Neuronal stem cell (in vitro differentiated cells): Measurements from ENCODE around the gene DUSP7.

Experiments used
- DNase-seq: peaks from one replicate; pipeline ENCODE4 v3.0.0-alpha.2; 2013; ENCODE audit warnings: low spot score
- H2AFZ ChIP-seq: one replicate; pipeline ENCODE4 v1.6.1; 2013; ENCODE audit warnings: mild to moderate bottlenecking, low read length, inconsistent platforms
- H2AK5ac ChIP-seq: 2 replicates; pipeline ENCODE4 v1.6.1; 2013; ENCODE audit warnings: low read depth, mild to moderate bottlenecking, inconsistent platforms, low read length, moderate library complexity, mixed read lengths
- H2BK120ac ChIP-seq: 2 replicates; pipeline ENCODE4 v1.6.1; 2013; ENCODE audit warnings: low read depth, mild to moderate bottlenecking, inconsistent platforms, low read length, moderate library complexity, mixed read lengths
- H2BK12ac ChIP-seq: one replicate; pipeline ENCODE4 v1.6.1; 2013; ENCODE audit warnings: low read length, inconsistent platforms
- H2BK15ac ChIP-seq: 2 replicates; pipeline ENCODE4 v1.6.1; 2013; ENCODE audit warnings: mild to moderate bottlenecking, low read length, inconsistent platforms, mixed read lengths
- H2BK5ac ChIP-seq: one replicate; pipeline ENCODE4 v1.6.1; 2013; ENCODE audit warnings: inconsistent platforms, mild to moderate bottlenecking, low read length, moderate library complexity
- H3K14ac ChIP-seq: one replicate; pipeline ENCODE4 v1.6.1; 2013; ENCODE audit warnings: low read length, inconsistent platforms
- H3K18ac ChIP-seq: 2 replicates; pipeline ENCODE4 v1.6.1; 2013; ENCODE audit warnings: low read length, inconsistent platforms
- H3K23ac ChIP-seq: 2 replicates; pipeline ENCODE4 v1.6.1; 2013; ENCODE audit warnings: low read depth, mild to moderate bottlenecking, mixed read lengths, low read length, inconsistent platforms; ENCODE audit not compliant: poor library complexity
- H3K27ac ChIP-seq: replicated peaks from 3 replicates; pipeline ENCODE4 v1.5.1; 2013; ENCODE audit warnings: low read length, inconsistent platforms
- H3K27me3 ChIP-seq, 3 experiments: 2 replicates each; pipeline ENCODE4 v1.6.1; 2013; ENCODE audit warnings: low read length in 3 of 3, mild to moderate bottlenecking in 2 of 3, inconsistent platforms in 1 of 3, low read depth in 1 of 3, mixed read lengths in 1 of 3, moderate library complexity in 1 of 3; ENCODE audit not compliant: control insufficient read depth in 3 of 3, insufficient read depth in 3 of 3
- H3K36me3 ChIP-seq, 2 donors: replicated peaks in 1 of 2; 2 replicates each; pipeline ENCODE4 v1.6.1; 2013; ENCODE audit warnings: low read length in 2 of 2; ENCODE audit not compliant: control insufficient read depth in 2 of 2, insufficient read depth in 2 of 2
- H3K4ac ChIP-seq: 2 replicates; pipeline ENCODE4 v1.6.1; 2013; ENCODE audit warnings: inconsistent platforms, mild to moderate bottlenecking, low read length, moderate library complexity
- H3K4me1 ChIP-seq, 2 donors: 1 replicate in 1 of 2; 2 replicates in 1 of 2; pipeline ENCODE4 v1.6.1; 2013; ENCODE audit warnings: low read length in 2 of 2, low read depth in 1 of 2; ENCODE audit not compliant: control insufficient read depth in 2 of 2, insufficient read depth in 1 of 2
- H3K4me2 ChIP-seq: one replicate; pipeline ENCODE4 v1.6.1; 2013; ENCODE audit warnings: mild to moderate bottlenecking, low read length, inconsistent platforms; ENCODE audit not compliant: insufficient read depth, poor library complexity, severe bottlenecking
- H3K4me3 ChIP-seq, 2 donors: 2 replicates each; pipeline ENCODE4 v1.5.1; 2013; ENCODE audit warnings: low read length in 2 of 2, mild to moderate bottlenecking in 2 of 2, inconsistent platforms in 1 of 2, moderate library complexity in 1 of 2
- H3K79me1 ChIP-seq: one replicate; pipeline ENCODE4 v1.6.1; 2013; ENCODE audit warnings: low read depth, mild to moderate bottlenecking, inconsistent platforms, low read length, moderate library complexity
- H3K9ac ChIP-seq: one replicate; pipeline ENCODE4 v1.6.1; 2013; ENCODE audit warnings: mild to moderate bottlenecking, low read depth, low read length, inconsistent platforms; ENCODE audit not compliant: poor library complexity
- H3K9me3 ChIP-seq, 2 donors: replicated peaks in 1 of 2; 2 replicates each; pipeline versions ENCODE3 to v1.6.1; 2013; ENCODE audit warnings: low read length in 2 of 2, mild to moderate bottlenecking in 2 of 2, inconsistent platforms in 1 of 2, low read depth in 1 of 2, mixed read lengths in 1 of 2, moderate library complexity in 1 of 2; ENCODE audit not compliant: control insufficient read depth in 2 of 2, insufficient read depth in 1 of 2
- H4K8ac ChIP-seq: one replicate; pipeline ENCODE4 v1.6.1; 2013; ENCODE audit warnings: low read depth, mild to moderate bottlenecking, inconsistent platforms, low read length, moderate library complexity
- H4K91ac ChIP-seq: one replicate; pipeline ENCODE4 v1.6.1; 2013; ENCODE audit warnings: low read length, low read depth, mild to moderate bottlenecking, inconsistent platforms; ENCODE audit not compliant: poor library complexity
- WGBS, 2 donors: extraction: QIAGEN DNeasy Blood & Tissue Kit; methylation state at CpG; one replicate each; pipeline ENCODE4 v1.1.7; 2013; ENCODE audit warnings: missing lambda C conversion rate in 2 of 2, mixed read lengths in 1 of 2; ENCODE audit not compliant: insufficient read length in 2 of 2, insufficient replicate concordance in 1 of 2; ENCODE audit errors: extremely low coverage in 2 of 2; 5-methylcytosine and 5-hydroxymethylcytosine counted together

The DUSP7 gene

DNA sequence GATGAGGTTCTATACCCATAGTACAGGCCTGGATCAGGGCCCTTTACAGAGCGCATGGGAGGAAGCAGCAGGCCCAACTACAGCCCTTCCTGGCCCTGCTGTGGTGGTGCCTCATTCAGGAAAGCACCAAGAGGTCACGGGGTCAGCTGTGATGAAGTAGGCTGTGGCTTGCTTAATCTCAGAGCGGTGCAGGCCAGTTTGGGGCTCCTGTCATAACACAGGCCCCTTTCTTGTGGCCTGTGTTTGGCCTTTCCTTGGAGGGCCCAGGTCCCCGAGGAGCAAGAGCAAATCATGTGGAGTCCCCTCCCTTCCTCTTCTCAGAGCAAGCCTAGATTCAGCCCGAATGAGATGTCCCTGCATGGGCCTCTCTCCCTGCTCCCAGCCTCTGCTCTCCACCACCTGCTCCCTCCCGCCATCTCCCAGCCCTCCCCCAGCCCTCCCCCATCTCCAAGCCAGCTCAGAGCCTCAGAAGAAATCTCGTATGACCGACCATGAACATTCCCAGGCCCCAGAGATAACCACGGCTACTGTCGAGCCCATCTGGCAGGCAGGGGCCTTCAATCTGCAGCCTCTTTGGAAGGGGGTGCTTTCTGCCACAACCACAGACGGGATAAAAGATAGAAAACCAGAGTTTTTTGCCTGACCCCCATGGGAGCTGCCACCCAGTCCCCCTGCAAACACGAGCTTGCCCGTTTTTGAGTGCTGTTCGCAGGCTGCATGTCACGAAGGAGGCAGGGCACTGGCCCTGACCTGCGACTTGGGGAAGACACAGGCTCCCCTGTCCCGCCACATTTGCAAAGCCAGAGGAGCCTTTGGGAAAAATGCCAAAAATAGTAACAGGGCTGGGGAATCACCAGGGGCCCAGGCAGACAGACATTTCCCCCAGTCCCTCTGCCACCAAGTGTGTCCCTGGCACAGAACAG is 32.3 kb upstream of the DUSP7 start:
- Histone ChIP-seq H3K36me3 (peaks cover 3 to 9% of the 10 kb centered on the region in 2 donors), H3K4ac (no peak overlapping the region), H3K27ac (no peak overlapping the region), H3K9me3 (peaks cover 0 to 3% of the 10 kb centered on the region in 2 donors), H3K4me3 (no peak overlapping the region), H2AFZ (peak overlapping the region; percentile 36), H3K18ac (peak overlapping the region; percentile 73), H3K79me1 (peaks cover 2% of the 10 kb centered on the region), H3K23ac (peak overlapping the region; percentile 8), H2AK5ac (peak overlapping the region; percentile 77), H2BK5ac (no peak overlapping the region), H4K91ac (no peak overlapping the region), H2BK15ac (no peak overlapping the region), H2BK12ac (no peak overlapping the region), H3K4me2 (no peak overlapping the region), H3K9ac (no peak overlapping the region), H3K4me1 (peaks cover 31 to 38% of the 10 kb centered on the region in 2 donors), H4K8ac (no peak overlapping the region), H3K14ac (no peak overlapping the region), H2BK120ac (no peak overlapping the region), H3K27me3 (no peaks in the 10 kb centered on the region)
- no CpG with 5 or more reads among the region's 17 CpGs for WGBS, 2 donors
- DNase-seq, result peak; percentile 15

DNA sequence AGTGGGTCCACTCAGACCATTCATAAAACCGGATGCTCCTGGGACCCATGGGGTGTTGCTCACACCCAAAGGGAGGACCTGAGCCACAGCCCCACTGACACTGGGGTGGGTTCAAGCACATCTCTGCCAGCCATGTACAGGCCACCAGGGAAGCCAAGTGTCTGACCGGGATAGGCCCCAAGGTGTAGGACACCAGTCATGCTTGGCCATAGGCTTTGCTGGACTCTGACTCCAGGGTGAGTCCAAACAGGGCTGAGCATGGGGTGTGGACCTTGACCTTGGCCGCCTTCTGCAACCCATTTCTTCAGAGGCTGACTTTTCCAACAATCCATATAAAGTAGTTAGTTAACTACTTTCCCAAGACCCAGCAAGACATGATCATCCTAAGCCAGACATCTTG is 31.4 kb upstream of the DUSP7 start:
- no peak overlapping the region for H3K27ac ChIP-seq
- H3K9ac ChIP-seq, result no peak overlapping the region
- H3K18ac ChIP-seq, result no peak overlapping the region
- peaks cover 2% of the 10 kb centered on the region for H3K79me1 ChIP-seq
- H2BK5ac ChIP-seq, result no peak overlapping the region
- no peaks in the 10 kb centered on the region for H3K27me3 ChIP-seq
- H4K8ac ChIP-seq, result no peak overlapping the region
- H4K91ac ChIP-seq, result no peak overlapping the region
- H2BK120ac ChIP-seq, result no peak overlapping the region
- H2BK15ac ChIP-seq, result no peak overlapping the region
- no peak for DNase-seq
- no peak overlapping the region for H3K4ac ChIP-seq
- H2BK12ac ChIP-seq, result no peak overlapping the region
- peaks cover 31 to 38% of the 10 kb centered on the region in 2 donors for H3K4me1 ChIP-seq
- no peak overlapping the region for H3K23ac ChIP-seq
- no CpG with 5 or more reads among the region's 3 CpGs for WGBS, 2 donors
- H3K9me3 ChIP-seq, result peaks cover 0 to 3% of the 10 kb centered on the region in 2 donors
- H3K14ac ChIP-seq, result no peak overlapping the region
- no peak overlapping the region for H2AFZ ChIP-seq
- H3K4me3 ChIP-seq, result no peak overlapping the region
- H3K36me3 ChIP-seq, result peaks cover 0 to 3% of the 10 kb centered on the region in 2 donors
- H3K4me2 ChIP-seq, result no peak overlapping the region
- no peak overlapping the region for H2AK5ac ChIP-seq

DNA sequence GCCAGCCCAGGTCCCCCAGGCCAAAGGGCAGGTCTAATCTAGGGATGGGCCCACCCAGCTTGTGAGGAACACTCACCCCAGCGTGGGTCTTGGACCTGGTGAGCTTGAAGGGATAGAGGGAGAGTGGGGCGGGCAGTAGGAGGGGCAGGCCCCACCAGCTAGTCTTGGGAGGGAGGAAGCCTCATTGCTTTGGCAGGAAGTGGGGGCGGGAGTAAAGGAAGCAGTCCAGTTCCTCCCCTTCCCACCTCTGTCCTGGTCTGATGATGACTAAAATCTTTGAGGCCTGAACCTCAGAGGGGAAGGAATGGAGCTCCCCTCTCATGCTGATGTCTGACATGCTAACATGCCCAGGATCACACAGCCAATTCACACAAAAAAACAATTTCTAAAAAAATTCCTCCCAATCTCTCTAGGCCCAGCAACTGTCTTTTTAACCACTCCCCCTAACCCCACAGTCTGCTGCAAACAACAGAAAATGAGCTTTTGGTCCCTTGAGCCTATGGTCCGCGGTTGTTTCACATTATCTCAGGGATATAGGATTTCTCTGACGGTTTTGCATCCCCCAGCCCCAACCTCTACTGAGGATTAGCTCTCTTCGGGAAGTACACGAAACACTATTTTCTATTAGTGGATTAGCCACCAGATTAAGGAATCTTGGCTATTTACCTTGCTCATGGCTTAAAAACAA is 30.7 kb upstream of the DUSP7 start:
- no CpG with 5 or more reads among the region's 8 CpGs for WGBS, 2 donors
- Histone ChIP-seq H3K4me3 (no peak overlapping the region), H2AFZ (no peak overlapping the region), H3K27ac (no peak overlapping the region), H2BK12ac (no peak overlapping the region), H3K9ac (no peak overlapping the region), H3K4me1 (peaks cover 31 to 38% of the 10 kb centered on the region in 2 donors), H2BK5ac (no peak overlapping the region), H2BK120ac (peak overlapping the region; percentile 50), H3K4ac (peak overlapping the region; percentile 53), H3K9me3 (peaks cover 0 to 3% of the 10 kb centered on the region in 2 donors), H3K36me3 (peaks cover 0 to 3% of the 10 kb centered on the region in 2 donors), H2BK15ac (peak overlapping the region; percentile 77), H4K8ac (no peak overlapping the region), H3K4me2 (no peak overlapping the region), H3K79me1 (peaks cover 2% of the 10 kb centered on the region), H3K14ac (no peak overlapping the region), H3K27me3 (no peaks in the 10 kb centered on the region), H2AK5ac (no peak overlapping the region), H4K91ac (peak overlapping the region; percentile 74), H3K23ac (peak overlapping the region; percentile 60), H3K18ac (peak overlapping the region; percentile 44)
- DNase-seq, result no peak

DNA sequence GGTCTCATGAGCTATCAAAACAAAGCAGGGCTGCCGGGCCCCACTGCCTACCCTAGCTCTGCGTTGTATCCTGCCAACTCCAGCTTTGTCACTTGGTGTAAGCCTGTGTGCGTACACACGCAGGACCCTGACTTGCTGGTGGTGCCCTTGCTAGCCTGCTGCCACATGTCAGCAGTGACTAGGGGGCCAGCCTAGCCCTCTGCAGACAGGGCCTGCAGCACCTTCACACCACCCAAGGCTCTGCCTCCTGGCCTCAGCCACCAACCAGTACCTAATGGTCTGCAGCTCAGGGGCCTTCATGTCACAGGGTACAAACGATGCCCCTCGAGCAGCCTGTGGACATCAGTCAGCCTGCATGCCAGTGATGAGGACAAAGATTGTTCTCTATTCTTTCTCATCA is 30.1 kb upstream of the DUSP7 start:
- Histone ChIP-seq H3K36me3 (peaks cover 0 to 3% of the 10 kb centered on the region in 2 donors), H3K9ac (no peak overlapping the region), H3K4me3 (no peak overlapping the region), H3K79me1 (peaks cover 2% of the 10 kb centered on the region), H2BK120ac (peak overlapping the region; percentile 50), H3K27me3 (no peaks in the 10 kb centered on the region), H3K4me1 (peaks cover 27 to 34% of the 10 kb centered on the region in 2 donors), H4K91ac (peak overlapping the region; percentile 74), H3K14ac (peak overlapping the region; percentile 92), H3K23ac (peak overlapping the region; percentile 47), H3K9me3 (peaks cover 0 to 3% of the 10 kb centered on the region in 2 donors), H2BK15ac (peak overlapping the region; percentile 77), H3K4me2 (no peak overlapping the region), H2AFZ (no peak overlapping the region), H3K18ac (no peak overlapping the region), H2BK5ac (no peak overlapping the region), H3K4ac (peak overlapping the region; percentile 53), H2BK12ac (no peak overlapping the region), H3K27ac (no peak overlapping the region), H2AK5ac (no peak overlapping the region), H4K8ac (peak overlapping the region; percentile 86)
- DNase-seq, result no peak
- no CpG with 5 or more reads among the region's 6 CpGs for WGBS, 2 donors
